AG04450 (cell line): ENCODE data around the gene PHF13. TPM values are rescaled to one million over a fixed set of nuclear protein-coding genes. Genes with fewer than 3 reads are reported as not detected.

Source experiments
- CTCF ChIA-PET: fragments of 300-600, 350-600 bp; formaldehyde crosslinking; extraction: SDS; loops from one replicate; lab custom pipeline; 2022; ENCODE audit warnings: antibody characterized with exemption, inconsistent platforms; lab: Charles Lee
- POLR2A ChIA-PET: fragments of 350-600 bp; formaldehyde crosslinking; extraction: SDS; loops from one replicate; lab custom pipeline; 2021; ENCODE audit warnings: antibody characterized with exemption, inconsistent platforms; lab: Yijun Ruan, JAX
- DNase-seq: peaks from one replicate; pipeline ENCODE4 v3.0.0-alpha.2; 2011; ENCODE audit warnings: low read depth, low spot score
- H3K27ac ChIP-seq: one replicate; pipeline ENCODE4 v1.5.1; 2012; ENCODE audit warnings: low read depth, low read length, control low read depth
- H3K27me3 ChIP-seq: one replicate; pipeline ENCODE4 v1.6.0; 2012; ENCODE audit warnings: low read length; ENCODE audit not compliant: control insufficient read depth, insufficient read depth
- H3K4me3 ChIP-seq: 2 replicates; pipeline ENCODE4 v1.5.1; 2011; ENCODE audit warnings: mild to moderate bottlenecking, low read depth, low read length, control low read depth
- H3K9me3 ChIP-seq: 2 replicates; pipeline ENCODE4 v1.5.1; 2012; ENCODE audit warnings: low read length; ENCODE audit not compliant: control insufficient read depth, insufficient read depth
- polyA minus RNA-seq: library from RNA; depleted of rRNA, polyadenylated mRNA; stranded (reverse); fragments of >200 nt; gene quantifications from 2 replicates; pipeline ENCODE4 v1.2.3, GENCODE V29; 2011; rRNA and poly(A)+ RNA removed
- polyA plus RNA-seq: library from polyadenylated mRNA; depleted of rRNA; stranded (reverse); fragments of >200 nt; gene quantifications from 2 replicates; pipeline ENCODE4 v1.2.3, GENCODE V29; 2011; rRNA removed
- TF ChIP-seq, protein P1 (sequence below): IDR thresholded peaks from 2 replicates; pipeline ENCODE4 v1.5.1; 2011; ENCODE audit warnings: low read depth, low read length, control low read depth, inconsistent platforms

PHF13 gene
- polyA plus RNA-seq (11.1 and 11.6 TPM in 2 replicates), polyA minus RNA-seq (9.4 and 9.9 TPM in 2 replicates)

DNA sequence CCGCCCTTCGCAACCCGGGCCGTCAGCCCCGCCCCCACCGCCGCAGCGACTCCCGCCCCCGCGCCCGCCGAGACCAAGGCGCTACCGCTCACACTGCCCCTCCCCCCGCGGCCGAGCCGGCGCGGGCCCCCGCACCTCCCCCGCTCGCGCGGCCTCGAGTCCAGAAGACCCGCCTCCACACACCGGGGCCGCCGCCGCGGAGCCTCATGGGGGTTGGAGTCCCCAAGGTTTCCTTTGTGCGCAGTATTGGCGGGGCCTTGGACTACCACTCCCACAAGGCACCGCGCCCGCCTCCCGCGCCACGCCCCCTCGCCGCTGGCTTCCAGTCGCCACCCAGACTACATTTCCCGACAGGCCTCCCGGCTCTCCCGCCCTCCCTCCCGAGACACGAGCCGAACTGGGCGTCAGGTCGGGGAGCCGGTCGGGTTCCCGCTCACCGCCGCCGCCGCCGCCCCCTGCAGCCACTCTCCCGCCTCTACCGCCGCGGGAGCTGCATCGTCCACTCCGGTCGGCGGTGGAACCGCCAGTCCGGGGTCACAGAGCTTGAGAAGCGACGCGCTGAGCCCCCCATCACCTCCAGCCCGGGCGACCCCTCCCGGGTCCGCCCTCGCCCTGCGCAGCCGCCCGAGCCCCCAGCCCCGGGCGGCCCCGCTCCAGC is at the start of gene PHF13:
Gene PHF13 (plus strand): TSS at position 371 of the 658 bp plus-strand sequence. CDS start 336 bp downstream, outside the sequence.
- DNase-seq, result peak; percentile 97
- POLR2A ChIA-PET, result interaction anchor here (1.0 to 1.3 kb wide), 2 partner anchors 10 to 11 kb away, joined by 6 read pairs; no protein-coding TSS in a partner anchor
- Histone ChIP-seq H3K9me3 (no peaks in the 10 kb centered on the region; the same call in 1 of the 2 replicates), H3K27ac (peak within 1 kb of the TSS; percentile 77), H3K4me3 (peak within 1 kb of the TSS; percentile 86), H3K27me3 (no peaks in the 10 kb centered on the region)
- TF ChIP-seq, protein P1, sequence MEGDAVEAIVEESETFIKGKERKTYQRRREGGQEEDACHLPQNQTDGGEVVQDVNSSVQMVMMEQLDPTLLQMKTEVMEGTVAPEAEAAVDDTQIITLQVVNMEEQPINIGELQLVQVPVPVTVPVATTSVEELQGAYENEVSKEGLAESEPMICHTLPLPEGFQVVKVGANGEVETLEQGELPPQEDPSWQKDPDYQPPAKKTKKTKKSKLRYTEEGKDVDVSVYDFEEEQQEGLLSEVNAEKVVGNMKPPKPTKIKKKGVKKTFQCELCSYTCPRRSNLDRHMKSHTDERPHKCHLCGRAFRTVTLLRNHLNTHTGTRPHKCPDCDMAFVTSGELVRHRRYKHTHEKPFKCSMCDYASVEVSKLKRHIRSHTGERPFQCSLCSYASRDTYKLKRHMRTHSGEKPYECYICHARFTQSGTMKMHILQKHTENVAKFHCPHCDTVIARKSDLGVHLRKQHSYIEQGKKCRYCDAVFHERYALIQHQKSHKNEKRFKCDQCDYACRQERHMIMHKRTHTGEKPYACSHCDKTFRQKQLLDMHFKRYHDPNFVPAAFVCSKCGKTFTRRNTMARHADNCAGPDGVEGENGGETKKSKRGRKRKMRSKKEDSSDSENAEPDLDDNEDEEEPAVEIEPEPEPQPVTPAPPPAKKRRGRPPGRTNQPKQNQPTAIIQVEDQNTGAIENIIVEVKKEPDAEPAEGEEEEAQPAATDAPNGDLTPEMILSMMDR, result no peak
- CTCF ChIA-PET, result interaction anchor here (0.5 to 0.8 kb wide), 3 partner anchors 9 to 198 kb away, joined by 3 to 6 read pairs (median 4); no protein-coding TSS in a partner anchor

DNA sequence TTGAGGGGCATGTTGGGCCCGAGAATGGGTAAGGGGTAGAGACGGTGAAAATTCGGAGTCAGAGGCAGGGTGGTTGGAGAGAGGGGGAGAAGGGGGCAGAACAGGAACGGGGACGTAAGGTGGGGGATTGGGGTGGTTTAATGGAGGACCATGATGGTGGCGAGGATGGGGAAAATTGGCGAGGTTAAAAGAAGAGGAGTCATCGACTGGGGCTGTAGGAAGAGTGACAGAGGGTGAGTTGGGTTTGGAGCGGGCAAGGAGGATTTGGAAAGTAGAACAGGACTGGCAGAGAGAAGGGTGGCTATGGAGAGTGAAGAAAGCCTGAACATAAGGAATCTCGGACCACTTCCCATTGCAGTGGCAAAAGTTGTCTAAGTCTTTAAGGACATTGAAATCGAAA is 44.5 kb upstream of the PHF13 start:
- peaks cover 7% of the 10 kb centered on the region for H3K9me3 ChIP-seq
- H3K27ac ChIP-seq, result no peak overlapping the region
- CTCF ChIA-PET, result interaction anchor here (3.2 kb wide), 1 partner anchor 14 kb away, joined by 11 read pairs; the partner anchor contains the start of genes NOL9 and TAS1R1
- TF ChIP-seq, protein P1, result no peak
- no peak for DNase-seq
- POLR2A ChIA-PET, result no interaction called here
- no peak overlapping the region for H3K4me3 ChIP-seq
- H3K27me3 ChIP-seq, result peaks cover 28% of the 10 kb centered on the region

DNA sequence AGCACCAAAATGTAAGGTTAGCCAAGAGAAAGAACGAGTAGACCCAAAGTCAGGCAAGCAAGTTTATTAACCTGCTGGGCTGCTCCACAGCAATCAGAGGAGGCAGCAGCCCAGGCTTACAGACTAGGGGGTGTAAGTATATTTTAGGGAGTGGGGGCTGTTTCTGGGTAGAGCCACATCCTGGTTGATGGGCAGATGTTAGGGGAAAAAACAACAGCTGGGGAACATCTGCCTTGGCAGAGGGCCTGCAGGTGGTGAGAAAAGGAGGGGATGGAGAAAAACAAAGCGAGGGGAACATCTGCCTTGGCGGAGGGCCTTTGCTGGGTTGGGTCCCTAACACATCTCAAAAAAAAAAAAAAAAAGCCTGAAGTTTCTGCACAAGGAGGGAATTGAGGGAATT is 43.4 kb upstream of the PHF13 start:
- TF ChIP-seq, protein P1, result no peak
- DNase-seq, result no peak
- CTCF ChIA-PET, result interaction anchor here (3.2 kb wide), 1 partner anchor 16 kb away, joined by 11 read pairs; the partner anchor contains the start of genes NOL9 and TAS1R1
- H3K9me3 ChIP-seq, result peaks cover 7% of the 10 kb centered on the region
- POLR2A ChIA-PET, result no interaction called here
- H3K27me3 ChIP-seq, result peaks cover 23% of the 10 kb centered on the region
- no peak overlapping the region for H3K4me3 ChIP-seq
- H3K27ac ChIP-seq, result no peak overlapping the region

DNA sequence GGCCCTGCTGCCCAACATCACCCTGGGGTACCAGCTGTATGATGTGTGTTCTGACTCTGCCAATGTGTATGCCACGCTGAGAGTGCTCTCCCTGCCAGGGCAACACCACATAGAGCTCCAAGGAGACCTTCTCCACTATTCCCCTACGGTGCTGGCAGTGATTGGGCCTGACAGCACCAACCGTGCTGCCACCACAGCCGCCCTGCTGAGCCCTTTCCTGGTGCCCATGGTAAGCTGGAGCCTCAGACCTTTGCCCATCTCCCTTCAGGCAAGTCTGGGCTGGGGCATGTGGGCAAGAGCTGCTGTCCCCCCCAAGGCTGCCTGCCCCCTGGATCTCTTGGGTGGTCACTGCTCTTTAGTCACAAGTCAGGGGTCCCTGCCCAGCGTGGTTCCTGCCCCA is 42.5 kb upstream of the PHF13 start:
- Histone ChIP-seq H3K27me3 (peaks cover 19% of the 10 kb centered on the region), H3K4me3 (no peak overlapping the region), H3K27ac (no peak overlapping the region), H3K9me3 (peaks cover 7% of the 10 kb centered on the region)
- no peak for DNase-seq
- CTCF ChIA-PET, result no interaction called here
- TF ChIP-seq, protein P1, result no peak
- POLR2A ChIA-PET, result no interaction called here
